Hepatocyte (in vitro differentiated cells): ENCODE results near the gene TUBGCP2. TPM values are rescaled to one million over a fixed set of nuclear protein-coding genes. Genes with fewer than 3 reads are reported as not detected.

Source experiments
- DNase-seq: peaks from one replicate; pipeline ENCODE4 v3.0.0-alpha.2; 2016; ENCODE audit warnings: low spot score
- H2AFZ ChIP-seq: fragments of 200-600 bp; sonication (generic); 2 replicates; pipeline ENCODE4 v1.6.0; 2016; ENCODE audit warnings: antibody characterized with exemption, mild to moderate bottlenecking
- H3K27ac ChIP-seq: fragments of 200-600 bp; sonication (generic); 2 replicates; pipeline ENCODE4 v1.5.1; 2016; ENCODE audit warnings: mild to moderate bottlenecking
- H3K27me3 ChIP-seq: fragments of 200-600 bp; sonication (generic); 2 replicates; pipeline ENCODE4 v1.6.1; 2016
- H3K36me3 ChIP-seq: fragments of 200-600 bp; sonication (generic); replicated peaks from 2 replicates; pipeline ENCODE4 v1.5.1; 2016; ENCODE audit warnings: low read depth; ENCODE audit not compliant: insufficient read depth
- H3K4me1 ChIP-seq: fragments of 200-600 bp; sonication (generic); 2 replicates; pipeline ENCODE4 v1.5.1; 2016; ENCODE audit warnings: mild to moderate bottlenecking, moderate library complexity; ENCODE audit not compliant: insufficient read depth
- H3K4me2 ChIP-seq: fragments of 200-600 bp; sonication (generic); 2 replicates; pipeline ENCODE4 v1.6.0; 2016
- H3K4me3 ChIP-seq: fragments of 200-600 bp; sonication (generic); 2 replicates; pipeline ENCODE4 v1.5.1; 2016; ENCODE audit warnings: mild to moderate bottlenecking
- H3K79me2 ChIP-seq: fragments of 200-600 bp; sonication (generic); 2 replicates; pipeline ENCODE4 v1.6.0; 2017; ENCODE audit warnings: mild to moderate bottlenecking
- H3K9me2 ChIP-seq: fragments of 200-600 bp; sonication (generic); replicated peaks from 2 replicates; pipeline ENCODE4 v1.6.0; 2017; ENCODE audit warnings: mild to moderate bottlenecking; ENCODE audit not compliant: insufficient read depth
- H3K9me3 ChIP-seq: fragments of 200-600 bp; sonication (generic); 2 replicates; pipeline ENCODE4 v1.5.1; 2016; ENCODE audit warnings: low read depth, mild to moderate bottlenecking
- H4K20me1 ChIP-seq: fragments of 200-600 bp; sonication (generic); 2 replicates; pipeline ENCODE4 v1.6.0; 2016; ENCODE audit warnings: mild to moderate bottlenecking; ENCODE audit not compliant: insufficient read depth, poor library complexity, severe bottlenecking
- CTCF ChIP-seq: fragments of 200-600 bp; sonication (generic); IDR thresholded peaks from 2 replicates; pipeline ENCODE4 v1.5.1; 2016; ENCODE audit warnings: antibody characterized with exemption, mild to moderate bottlenecking; ENCODE audit not compliant: poor library complexity
- EZH2 ChIP-seq: fragments of 200-600 bp; sonication (generic); IDR thresholded peaks from 2 replicates; pipeline ENCODE4 v1.6.1; 2016; ENCODE audit warnings: antibody characterized with exemption, mild to moderate bottlenecking, borderline replicate concordance
- EZH2phosphoT487 ChIP-seq: fragments of 200-600 bp; sonication (generic); IDR thresholded peaks from one replicate; pipeline ENCODE4 v1.6.1; 2018; ENCODE audit warnings: antibody characterized with exemption, mild to moderate bottlenecking, low read depth, moderate library complexity; ENCODE audit not compliant: unreplicated experiment, severe bottlenecking
- WGBS: methylation state at CpG from one replicate; pipeline ENCODE4 v1.1.6; 2016; ENCODE audit warnings: low lambda C conversion rate; ENCODE audit errors: missing lambda C conversion rate; 5-methylcytosine and 5-hydroxymethylcytosine counted together
- polyA plus RNA-seq: library from polyadenylated mRNA; unstranded; fragments of >200 nt; fragmentation: Nextera tagmentation; extraction: Ambion mirVana; gene quantifications from 2 replicates; pipeline ENCODE4 v1.2.1, GENCODE V29; 2016
- total RNA-seq: library from RNA; depleted of rRNA; stranded (reverse); fragments of >200 nt; gene quantifications from 2 replicates; pipeline ENCODE4 v1.2.3, GENCODE V29; 2014

The TUBGCP2 gene
- total and polyA plus RNA-seq, 2 experiments from 2014 or later, result 44.8 to 51.5 TPM

- Histone ChIP-seq H3K36me3 (no peaks in the 10 kb centered on the region), H3K27ac (no peak overlapping the region), H3K4me2 (no peak overlapping the region), H4K20me1 (no peaks in the 10 kb centered on the region), H3K27me3 (peaks cover 12% of the 10 kb centered on the region), H3K9me2 (no peaks in the 10 kb centered on the region), H3K79me2 (no peaks in the 10 kb centered on the region), H2AFZ (no peak overlapping the region), H3K9me3 (no peaks in the 10 kb centered on the region), H3K4me1 (no peaks in the 10 kb centered on the region), H3K4me3 (no peak overlapping the region)
- no peak for DNase-seq
- 93% methylated on average over 4 of the region's 4 CpGs for WGBS
- no peak for TF ChIP-seq EZH2
These were observed 33.3 kb upstream of the TUBGCP2 start for GRCh38 chr10:133341983-133342382.

GRCh38 chr10:133339708-133340380, 31.2 kb upstream of the TUBGCP2 start:
- Histone ChIP-seq H3K79me2 (no peaks in the 10 kb centered on the region), H3K4me2 (no peak overlapping the region), H3K27ac (no peak overlapping the region), H4K20me1 (no peaks in the 10 kb centered on the region), H3K9me2 (no peaks in the 10 kb centered on the region), H3K36me3 (no peaks in the 10 kb centered on the region), H2AFZ (no peak overlapping the region), H3K4me1 (peaks cover 12% of the 10 kb centered on the region), H3K27me3 (peaks cover 31% of the 10 kb centered on the region), H3K9me3 (no peaks in the 10 kb centered on the region), H3K4me3 (no peak overlapping the region)
- no peak for TF ChIP-seq EZH2phosphoT487
- no peak for TF ChIP-seq EZH2
- TF ChIP-seq CTCF, result no peak
- DNase-seq, result no peak
- 94% methylated on average over 13 of the region's 13 CpGs for WGBS

DNA sequence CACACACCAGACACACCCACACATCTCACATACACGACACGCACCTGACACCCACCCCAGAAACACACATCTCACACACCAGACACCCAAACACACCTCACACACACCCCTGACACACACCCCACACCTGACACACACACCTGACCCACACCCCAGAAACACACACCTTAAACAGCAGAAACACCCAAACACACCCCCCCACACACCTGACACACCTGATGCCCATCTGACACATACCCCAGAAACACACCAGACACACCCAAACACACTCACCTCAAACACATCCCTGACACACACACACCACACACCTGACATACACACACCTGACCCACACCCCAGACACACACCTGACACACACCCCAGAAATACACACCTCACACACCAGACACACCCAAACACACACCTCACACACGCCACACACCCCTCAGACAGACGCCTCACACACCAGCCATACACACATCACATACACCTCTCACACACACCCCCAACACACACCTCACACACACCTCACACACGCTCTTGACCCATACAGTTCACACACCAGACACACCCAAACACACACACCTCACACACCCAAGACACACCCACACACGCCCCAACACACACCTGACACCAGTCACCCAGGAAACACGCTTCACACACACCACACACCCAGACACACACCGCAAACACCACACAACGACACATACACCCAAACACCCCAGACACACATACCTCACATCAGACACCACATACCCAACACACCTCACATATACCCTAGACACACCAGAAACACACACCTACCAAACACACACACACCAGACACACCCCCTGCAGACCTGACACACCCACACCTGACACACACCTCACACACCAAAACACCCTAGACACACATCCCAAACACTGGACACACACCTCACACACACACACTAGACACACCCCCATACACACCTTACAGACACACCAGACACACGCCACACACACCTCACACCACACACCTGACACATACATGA, 29.7 kb upstream of the TUBGCP2 start:
- no peaks in the 10 kb centered on the region for H3K36me3 ChIP-seq
- DNase-seq, result no peak
- H2AFZ ChIP-seq, result no peak overlapping the region
- H3K4me1 ChIP-seq, result peaks cover 14% of the 10 kb centered on the region
- no peaks in the 10 kb centered on the region for H3K9me2 ChIP-seq
- H3K27ac ChIP-seq, result no peak overlapping the region
- no peak overlapping the region for H3K4me2 ChIP-seq
- H3K79me2 ChIP-seq, result no peaks in the 10 kb centered on the region
- H3K27me3 ChIP-seq, result peaks cover 36% of the 10 kb centered on the region
- TF ChIP-seq EZH2, result no peak
- no peak for TF ChIP-seq CTCF
- TF ChIP-seq EZH2phosphoT487, result no peak
- H3K9me3 ChIP-seq, result no peaks in the 10 kb centered on the region
- WGBS, result 91% methylated on average over 9 of the region's 10 CpGs
- no peak overlapping the region for H3K4me3 ChIP-seq
- H4K20me1 ChIP-seq, result no peaks in the 10 kb centered on the region

- H3K9me3 ChIP-seq, result no peaks in the 10 kb centered on the region
- no peak for TF ChIP-seq EZH2
- no peak for TF ChIP-seq EZH2phosphoT487
- no peak for TF ChIP-seq CTCF
- no peak overlapping the region for H3K27ac ChIP-seq
- H3K4me2 ChIP-seq, result no peak overlapping the region
- H3K4me3 ChIP-seq, result no peak overlapping the region
- no peaks in the 10 kb centered on the region for H3K36me3 ChIP-seq
- peaks cover 14% of the 10 kb centered on the region for H3K4me1 ChIP-seq
- H3K9me2 ChIP-seq, result no peaks in the 10 kb centered on the region
- DNase-seq, result no peak
- 100% methylated on average over 3 of the region's 3 CpGs for WGBS
- no peaks in the 10 kb centered on the region for H3K79me2 ChIP-seq
- peaks cover 43% of the 10 kb centered on the region for H3K27me3 ChIP-seq
- no peak overlapping the region for H2AFZ ChIP-seq
- no peaks in the 10 kb centered on the region for H4K20me1 ChIP-seq
These were observed 28.7 kb upstream of the TUBGCP2 start for GRCh38 chr10:133337370-133337725.
